Stimulated activated CD8-positive, alpha-beta memory T cell treated with anti-CD3 and anti-CD28 coated beads, Interleukin-4, amount 100 ng/mL, for 48 hours (primary cell): ENCODE results near the gene ZBTB47.

ENCODE experiments used
- DNase-seq: peaks from one replicate; pipeline ENCODE4 v3.0.0-alpha.2; 2020

The ZBTB47 gene

GRCh38 chr3:42653560-42654330, at the start of gene ZBTB47:
TSS of gene ZBTB47 (plus strand) at chr3:42653697. CDS start at chr3:42658356, 4,659 bp downstream.
- no peak for DNase-seq

- DNase-seq: no peak
Measured at GRCh38 chr3:42605546-42606173, 47.8 kb upstream of the ZBTB47 start.

GRCh38 chr3:42608581-42608980, 44.9 kb upstream of the ZBTB47 start:
- DNase-seq: no peak

DNA sequence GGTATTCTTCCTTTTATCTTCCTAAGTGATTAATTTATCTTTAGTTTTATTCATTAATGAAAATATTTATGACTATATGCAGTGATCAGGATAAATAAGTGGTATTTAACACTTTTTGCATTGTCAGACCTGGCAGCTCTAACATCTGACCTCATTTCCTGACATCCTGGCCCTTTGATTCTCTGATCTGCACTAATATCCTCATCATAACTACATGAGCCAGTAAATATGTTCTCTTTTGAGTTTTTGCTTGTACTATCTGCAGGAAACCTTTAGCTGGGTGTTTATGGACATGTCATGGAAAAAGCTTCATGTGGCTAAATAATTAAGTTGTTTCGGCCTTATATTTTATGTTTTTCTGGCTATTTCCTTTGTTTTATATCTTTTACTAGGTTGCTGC, 42.5 kb upstream of the ZBTB47 start:
- no peak for DNase-seq

GRCh38 chr3:42612217-42612616, 41.3 kb upstream of the ZBTB47 start:
- no peak for DNase-seq

GRCh38 chr3:42612928-42613327, 40.6 kb upstream of the ZBTB47 start:
- DNase-seq: no peak

GRCh38 chr3:42613462-42613861, 40.0 kb upstream of the ZBTB47 start:
- no peak for DNase-seq

- no peak for DNase-seq
Measured at GRCh38 chr3:42631620-42632019, 21.9 kb upstream of the ZBTB47 start.

DNA sequence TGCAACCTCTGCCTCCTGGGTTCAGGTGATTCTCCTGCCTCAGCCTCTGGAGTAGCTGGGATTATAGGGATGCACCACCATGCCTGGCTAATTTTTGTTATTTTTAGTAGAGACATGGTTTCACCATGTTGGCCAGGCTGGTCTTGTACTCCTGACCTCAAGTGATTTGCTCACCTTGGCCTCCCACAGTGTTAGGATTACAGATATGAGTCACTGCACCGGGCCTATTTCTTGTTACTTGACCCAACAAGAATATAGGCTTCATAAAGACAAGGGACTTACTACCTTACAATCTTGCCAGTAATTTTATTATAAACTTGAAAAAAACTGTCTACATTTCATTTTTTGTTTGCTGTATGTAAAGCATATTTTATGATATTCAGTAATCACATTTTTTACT, 21.4 kb upstream of the ZBTB47 start:
- no peak for DNase-seq

DNA sequence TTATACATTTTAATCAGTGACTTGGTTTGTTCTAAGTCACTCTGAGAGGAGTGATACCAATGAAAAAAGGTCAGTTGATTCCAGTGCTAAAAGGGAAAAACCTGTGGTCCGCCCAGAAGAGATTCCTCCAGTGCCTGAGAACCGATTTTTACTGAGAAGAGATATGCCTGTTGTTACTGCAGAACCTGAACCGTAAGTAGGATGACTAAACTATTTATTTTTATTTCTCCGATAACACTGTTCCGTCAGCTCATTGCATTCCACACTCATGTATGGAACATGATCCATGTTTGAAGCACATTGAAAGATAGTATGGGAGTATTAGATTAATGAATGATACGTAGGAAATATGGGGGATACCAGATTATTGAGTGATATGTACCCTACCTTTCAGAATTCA, 20.0 kb upstream of the ZBTB47 start:
- no peak for DNase-seq

- no peak for DNase-seq
Measured at GRCh38 chr3:42635111-42635510, 18.4 kb upstream of the ZBTB47 start.

DNA sequence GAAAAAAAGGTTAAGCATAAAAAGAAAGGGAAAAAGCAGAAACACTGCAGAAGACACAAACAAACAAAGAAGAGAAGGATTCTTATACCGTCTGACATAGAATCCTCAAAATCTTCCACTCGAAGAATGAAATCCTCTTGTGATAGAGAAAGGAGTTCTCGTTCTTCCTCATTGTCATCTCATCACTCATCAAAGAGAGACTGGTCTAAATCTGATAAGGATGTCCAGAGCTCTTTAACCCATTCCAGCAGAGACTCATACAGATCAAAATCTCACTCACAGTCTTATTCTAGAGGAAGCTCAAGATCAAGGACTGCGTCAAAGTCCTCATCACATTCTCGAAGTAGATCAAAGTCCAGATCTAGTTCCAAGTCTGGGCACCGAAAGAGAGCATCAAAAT, 16.5 kb upstream of the ZBTB47 start:
- DNase-seq: no peak

GRCh38 chr3:42638339-42638842, 15.1 kb upstream of the ZBTB47 start:
- no peak for DNase-seq

GRCh38 chr3:42639192-42639591, 14.3 kb upstream of the ZBTB47 start:
- DNase-seq: no peak

DNA sequence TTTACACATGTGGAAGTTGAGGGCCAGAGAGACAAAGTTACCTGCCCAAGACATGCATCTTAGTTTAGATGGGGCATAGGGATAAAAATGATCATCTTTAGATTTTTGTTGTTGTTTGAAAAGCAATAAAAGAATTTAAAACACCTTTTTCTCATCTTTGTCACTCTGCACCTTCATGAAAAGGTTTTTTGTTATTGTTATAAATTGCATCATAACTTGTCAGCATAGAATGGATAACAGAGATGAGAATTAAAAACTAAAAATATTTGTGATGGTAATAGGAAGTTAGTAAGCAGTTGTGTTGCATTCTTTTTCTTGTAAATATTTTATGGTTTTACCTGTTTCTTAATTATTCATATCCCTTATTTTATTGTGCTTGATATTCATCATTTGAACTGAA, 13.4 kb upstream of the ZBTB47 start:
- no peak for DNase-seq

DNA sequence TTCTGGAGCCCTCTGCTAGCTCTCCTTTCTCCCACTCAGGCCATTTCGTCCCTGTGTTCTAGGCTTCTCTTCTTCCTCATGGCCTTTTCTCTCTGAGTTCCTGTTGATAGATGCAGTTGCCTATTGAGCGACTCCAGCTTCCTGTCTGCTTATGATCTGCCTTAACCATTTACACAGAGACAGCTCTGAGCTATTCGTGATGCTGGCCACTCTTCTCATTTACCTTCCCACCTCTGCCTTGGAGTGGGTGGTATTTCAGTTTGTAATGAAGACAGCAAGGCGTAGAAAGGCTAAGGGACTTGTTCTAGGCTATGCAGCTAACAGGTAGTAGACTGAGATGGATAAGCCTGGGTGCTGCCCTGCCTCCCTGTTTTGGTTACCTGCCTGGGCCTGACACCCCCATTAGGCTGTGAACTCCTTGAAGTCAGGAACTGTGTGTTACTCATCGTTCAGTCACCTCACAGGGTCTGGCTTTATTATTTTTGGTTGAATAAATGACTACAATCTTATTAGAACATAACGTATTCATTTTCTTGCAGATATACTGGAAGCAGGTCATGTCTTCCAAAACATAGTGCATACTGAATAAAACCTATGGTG, 12.6 kb upstream of the ZBTB47 start:
- DNase-seq: no peak

DNA sequence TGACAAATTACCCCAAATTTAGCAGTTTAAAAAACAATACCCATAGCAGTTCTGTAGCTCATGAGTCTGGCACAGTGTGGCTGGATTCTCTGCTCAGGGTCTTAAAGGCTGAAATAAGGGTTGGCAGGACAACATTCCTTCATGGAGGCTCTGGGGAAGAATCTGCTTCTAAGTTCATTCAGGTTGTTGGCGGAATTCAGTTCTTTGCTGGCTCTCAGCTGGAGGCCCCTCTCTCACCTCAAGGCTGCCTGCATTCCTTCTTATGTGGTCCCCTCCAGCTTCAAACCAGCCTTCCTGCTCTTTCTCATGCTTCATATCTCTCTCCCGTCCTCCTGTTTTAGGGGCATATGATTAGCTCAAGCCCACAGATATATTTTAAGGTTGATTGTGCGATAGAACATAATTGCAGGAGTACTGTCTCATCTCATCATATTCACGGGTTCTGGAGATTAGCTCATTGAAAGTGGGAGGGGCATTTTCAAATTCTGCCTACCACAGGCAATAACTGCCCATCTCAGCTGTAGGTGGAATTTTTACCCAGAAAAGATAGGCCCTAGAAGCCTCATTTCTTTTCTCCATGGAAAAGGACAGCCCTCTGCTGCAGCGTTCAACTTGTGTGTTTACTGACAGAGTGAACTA, 5.6 kb upstream of the ZBTB47 start:
- no peak for DNase-seq

DNA sequence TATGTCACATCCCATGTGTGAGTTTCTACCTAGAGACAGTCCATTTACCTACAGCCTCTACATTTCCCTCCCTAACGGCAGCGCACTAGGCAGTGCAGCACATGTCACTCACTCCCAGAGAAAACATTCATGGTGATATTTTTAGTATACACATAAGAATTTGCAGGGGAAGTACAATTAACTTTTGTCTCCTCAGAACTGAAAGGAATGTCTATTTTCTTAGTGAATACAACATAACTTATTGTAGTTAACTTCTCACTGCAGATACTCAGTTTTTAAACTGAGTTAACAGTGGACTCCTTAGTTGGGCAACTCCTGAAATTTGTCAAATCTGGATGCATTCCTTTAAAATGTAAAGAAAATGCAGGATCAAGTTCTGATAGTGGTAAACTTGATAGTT, 4.5 kb upstream of the ZBTB47 start:
- DNase-seq: no peak

DNA sequence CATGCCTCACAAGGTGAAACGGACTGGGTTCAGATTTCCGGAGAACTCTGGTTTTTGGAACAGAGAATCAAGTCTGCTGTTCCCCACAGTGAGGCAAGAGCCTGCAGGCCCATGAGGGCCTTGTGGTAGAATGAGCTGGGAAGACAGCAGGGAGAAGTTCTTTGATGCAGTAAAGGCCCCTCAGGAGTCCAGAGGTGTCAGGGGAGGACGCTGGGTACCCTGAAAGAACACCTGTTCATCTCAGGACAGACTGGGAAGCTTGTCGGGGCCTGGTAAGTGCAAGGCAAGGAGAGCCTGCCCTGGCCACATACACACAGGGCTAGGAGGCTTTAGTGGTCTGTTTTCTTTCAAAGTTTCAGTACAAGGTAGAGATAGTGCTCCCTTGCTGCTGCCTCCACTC, 3.7 kb upstream of the ZBTB47 start:
- DNase-seq: no peak

- no peak for DNase-seq
Measured at GRCh38 chr3:42651248-42652091, 2.0 kb upstream of the ZBTB47 start.

GRCh38 chr3:42652251-42652610, 1.3 kb upstream of the ZBTB47 start:
- no peak for DNase-seq

- no peak for DNase-seq
Measured at GRCh38 chr3:42652611-42653302, 740 bp upstream of the ZBTB47 start.
